ENCODE data around the gene TMTC1.

DNA sequence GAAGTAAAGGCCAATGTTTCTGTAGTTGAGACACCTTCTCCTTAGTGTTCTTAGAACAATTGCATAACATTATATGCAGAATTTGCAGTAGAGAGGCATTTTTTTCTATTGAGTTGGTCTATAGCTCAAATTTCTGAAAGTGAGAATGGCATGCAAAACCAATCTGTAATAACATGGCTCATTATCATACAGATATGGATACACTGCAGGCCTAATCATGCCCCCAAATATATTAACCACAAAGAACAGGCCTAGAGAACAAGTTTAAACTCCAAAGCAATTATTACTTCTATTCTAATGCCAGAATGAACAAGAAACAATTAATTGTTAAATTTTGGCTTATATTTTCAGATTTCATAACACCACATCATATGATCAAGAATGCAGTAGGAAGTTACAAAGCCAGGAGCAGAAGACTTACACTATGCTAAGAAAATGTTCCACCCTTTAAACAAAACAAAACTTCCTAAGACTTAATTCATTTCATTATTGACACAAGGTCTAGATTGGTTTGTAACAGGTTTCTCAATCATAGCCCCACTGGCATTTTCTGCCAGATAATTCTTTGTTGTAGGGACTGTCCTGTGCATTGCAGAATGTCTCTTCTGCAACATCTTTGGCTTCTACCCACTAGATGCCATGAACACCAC lies 26.9 kb downstream of the TMTC1 start:
- TF ChIP-seq YY1 (IDR thresholded peaks at IDR 0.05; ENCODE audit: insufficient read depth, insufficient read length) (no peak), SUZ12 (IDR thresholded peaks at IDR 0.05; ENCODE audit: extremely low read depth, insufficient read depth, insufficient read length) (no peak), ZNF274 (IDR thresholded peaks at IDR 0.05; ENCODE audit: low read depth, low read length) (no peak)
